Smooth muscle cell (in vitro differentiated cells): ENCODE measurements around the gene B3GALT5. TPM values are rescaled to one million over a fixed set of nuclear protein-coding genes. Genes with fewer than 3 reads are reported as not detected.

Experiments used
- DNase-seq: peaks from one replicate; lab custom pipeline; 2025; ENCODE audit not compliant: unreplicated experiment; lab: John Stamatoyannopoulos, UW
- H2AFZ ChIP-seq: fragments of 200-600 bp; sonication (generic); 2 replicates; pipeline ENCODE4 v1.6.0; 2016; ENCODE audit warnings: antibody characterized with exemption, low read depth, mild to moderate bottlenecking
- H3F3A ChIP-seq: fragments of 200-600 bp; sonication (generic); 2 replicates; pipeline ENCODE4 v1.6.0; 2017; ENCODE audit warnings: antibody characterized with exemption, low read depth
- H3K27ac ChIP-seq: fragments of 200-600 bp; sonication (generic); 2 replicates; pipeline ENCODE4 v1.5.1; 2016; ENCODE audit warnings: low read depth, mild to moderate bottlenecking
- H3K27me3 ChIP-seq: fragments of 200-600 bp; sonication (generic); 2 replicates; pipeline ENCODE4 v1.6.1; 2016; ENCODE audit warnings: low read depth, mild to moderate bottlenecking
- H3K36me3 ChIP-seq: fragments of 200-600 bp; sonication (generic); 2 replicates; pipeline ENCODE4 v1.5.1; 2016; ENCODE audit warnings: low read depth
- H3K4me1 ChIP-seq: fragments of 200-600 bp; sonication (generic); 2 replicates; pipeline ENCODE4 v1.5.1; 2016; ENCODE audit warnings: low read depth
- H3K4me2 ChIP-seq: fragments of 200-600 bp; sonication (generic); 2 replicates; pipeline ENCODE4 v1.6.0; 2016; ENCODE audit warnings: mild to moderate bottlenecking
- H3K4me3 ChIP-seq: fragments of 200-600 bp; sonication (generic); 2 replicates; pipeline ENCODE4 v1.5.1; 2016; ENCODE audit warnings: mild to moderate bottlenecking
- H3K79me2 ChIP-seq: fragments of 200-600 bp; sonication (generic); 2 replicates; pipeline ENCODE4 v1.6.0; 2016; ENCODE audit warnings: low read depth, mild to moderate bottlenecking
- H3K9ac ChIP-seq: fragments of 200-600 bp; sonication (generic); 2 replicates; pipeline ENCODE4 v1.6.0; 2016; ENCODE audit warnings: low read depth
- H3K9me3 ChIP-seq: fragments of 200-600 bp; sonication (generic); replicated peaks from 2 replicates; pipeline ENCODE4 v1.5.1; 2016; ENCODE audit warnings: low read depth
- H4K20me1 ChIP-seq: fragments of 200-600 bp; sonication (generic); 2 replicates; pipeline ENCODE4 v1.6.0; 2016; ENCODE audit warnings: low read depth
- CTCF ChIP-seq: fragments of 200-600 bp; sonication (generic); IDR thresholded peaks from 2 replicates; pipeline ENCODE4 v1.5.1; 2017; ENCODE audit warnings: borderline replicate concordance, mild to moderate bottlenecking, antibody characterized with exemption; ENCODE audit not compliant: insufficient read depth, poor library complexity, severe bottlenecking
- WGBS: methylation state at CpG from one replicate; pipeline ENCODE4 v1.1.7; 2016; ENCODE audit warnings: low lambda C conversion rate; 5-methylcytosine and 5-hydroxymethylcytosine counted together
- polyA plus RNA-seq: library from polyadenylated mRNA; unstranded; fragments of >200 nt; fragmentation: Nextera tagmentation; extraction: Ambion mirVana; gene quantifications from 2 replicates; pipeline ENCODE4 v1.2.1, GENCODE V29; 2016
- total RNA-seq: library from RNA; depleted of rRNA; stranded (reverse); fragments of >200 nt; gene quantifications from 2 replicates; pipeline ENCODE4 v1.2.3, GENCODE V29; 2014

B3GALT5 gene
- total and polyA plus RNA-seq, 2 experiments from 2014 or later, result 0.73 to 3.8 TPM

GRCh38 chr21:39660191-39660980 is 47.6 kb downstream of the B3GALT5 start:
- no peaks in the 10 kb centered on the region for H3K27me3 ChIP-seq
- no peaks in the 10 kb centered on the region for H4K20me1 ChIP-seq
- peak overlapping the region; percentile 60 for H3K4me2 ChIP-seq
- peak overlapping the region; percentile 48 for H3K9ac ChIP-seq
- no peak for DNase-seq
- peaks cover 8% of the 10 kb centered on the region for H3K4me1 ChIP-seq
- H3K4me3 ChIP-seq, result peak overlapping the region; percentile 18
- H3K27ac ChIP-seq, result peak overlapping the region; percentile 85
- H3F3A ChIP-seq, result peaks cover 6% of the 10 kb centered on the region
- no peak for TF ChIP-seq CTCF
- 13% methylated on average over 17 of the region's 17 CpGs for WGBS
- no peaks in the 10 kb centered on the region for H3K36me3 ChIP-seq
- H3K9me3 ChIP-seq, result no peaks in the 10 kb centered on the region
- H3K79me2 ChIP-seq, result no peaks in the 10 kb centered on the region
- peak overlapping the region; percentile 70 for H2AFZ ChIP-seq

- peaks cover 6% of the 10 kb centered on the region for H3F3A ChIP-seq
- H3K27me3 ChIP-seq, result no peaks in the 10 kb centered on the region
- TF ChIP-seq CTCF, result no peak
- no peak for DNase-seq
- H3K4me3 ChIP-seq, result no peak overlapping the region
- no peaks in the 10 kb centered on the region for H3K9me3 ChIP-seq
- no peaks in the 10 kb centered on the region for H4K20me1 ChIP-seq
- H2AFZ ChIP-seq, result peak overlapping the region; percentile 70
- H3K27ac ChIP-seq, result peak overlapping the region; percentile 85
- H3K36me3 ChIP-seq, result no peaks in the 10 kb centered on the region
- H3K4me2 ChIP-seq, result peak overlapping the region; percentile 60
- H3K9ac ChIP-seq, result peak overlapping the region; percentile 48
- peaks cover 8% of the 10 kb centered on the region for H3K4me1 ChIP-seq
- 92% methylated on average over 18 of the region's 18 CpGs for WGBS
- no peaks in the 10 kb centered on the region for H3K79me2 ChIP-seq
These were observed 48.4 kb downstream of the B3GALT5 start for GRCh38 chr21:39661121-39661520.

- Histone ChIP-seq H3K4me2 (no peak overlapping the region), H2AFZ (no peak overlapping the region), H3K9me3 (no peaks in the 10 kb centered on the region), H3K4me3 (no peak overlapping the region), H3K27me3 (no peaks in the 10 kb centered on the region), H3K27ac (peak overlapping the region; percentile 85), H3F3A (peaks cover 6% of the 10 kb centered on the region), H4K20me1 (no peaks in the 10 kb centered on the region), H3K4me1 (peaks cover 8% of the 10 kb centered on the region), H3K79me2 (no peaks in the 10 kb centered on the region), H3K9ac (no peak overlapping the region), H3K36me3 (no peaks in the 10 kb centered on the region)
- TF ChIP-seq CTCF, result no peak
- WGBS, result 99% methylated on average over 9 of the region's 9 CpGs
- DNase-seq, result no peak
These were observed 49.0 kb downstream of the B3GALT5 start for GRCh38 chr21:39661740-39662139.
